Stimulated activated CD8-positive, alpha-beta memory T cell treated with anti-CD3 and anti-CD28 coated beads, Interleukin-2, amount 100 ng/mL, for 48 hours (primary cell): ENCODE data around the gene GRID1.
"Not testable (repeated sequence)": the region's sequence is repeated elsewhere in the genome, so short reads cannot be mapped to it uniquely, and the experiment has no call there.

Experiments used
- DNase-seq, 2 donors: peaks; one replicate each; pipeline ENCODE4 v3.0.0-alpha.2; 2020; ENCODE audit warnings: low read depth in 2 of 2

GRID1 gene

DNA sequence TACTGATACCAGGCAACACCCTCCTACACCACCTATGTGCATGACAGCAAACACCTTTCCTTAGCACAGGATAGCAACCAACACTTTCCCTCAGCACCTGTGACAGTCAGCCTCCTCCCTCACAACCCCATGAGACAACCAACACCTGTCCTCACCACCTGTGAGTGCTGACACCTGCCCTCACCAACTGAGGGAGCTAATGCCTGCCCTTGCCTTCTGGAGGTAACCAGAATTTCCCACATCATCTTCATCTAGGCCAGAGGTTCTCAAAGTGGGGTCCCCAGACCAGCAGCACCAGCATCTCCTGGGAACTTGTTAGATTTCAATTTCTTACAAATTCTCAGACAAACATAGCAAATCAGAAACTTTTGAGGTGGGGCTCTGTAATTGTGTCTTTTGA is 112.5 kb downstream of the GRID1 start:
- no peak for DNase-seq

DNA sequence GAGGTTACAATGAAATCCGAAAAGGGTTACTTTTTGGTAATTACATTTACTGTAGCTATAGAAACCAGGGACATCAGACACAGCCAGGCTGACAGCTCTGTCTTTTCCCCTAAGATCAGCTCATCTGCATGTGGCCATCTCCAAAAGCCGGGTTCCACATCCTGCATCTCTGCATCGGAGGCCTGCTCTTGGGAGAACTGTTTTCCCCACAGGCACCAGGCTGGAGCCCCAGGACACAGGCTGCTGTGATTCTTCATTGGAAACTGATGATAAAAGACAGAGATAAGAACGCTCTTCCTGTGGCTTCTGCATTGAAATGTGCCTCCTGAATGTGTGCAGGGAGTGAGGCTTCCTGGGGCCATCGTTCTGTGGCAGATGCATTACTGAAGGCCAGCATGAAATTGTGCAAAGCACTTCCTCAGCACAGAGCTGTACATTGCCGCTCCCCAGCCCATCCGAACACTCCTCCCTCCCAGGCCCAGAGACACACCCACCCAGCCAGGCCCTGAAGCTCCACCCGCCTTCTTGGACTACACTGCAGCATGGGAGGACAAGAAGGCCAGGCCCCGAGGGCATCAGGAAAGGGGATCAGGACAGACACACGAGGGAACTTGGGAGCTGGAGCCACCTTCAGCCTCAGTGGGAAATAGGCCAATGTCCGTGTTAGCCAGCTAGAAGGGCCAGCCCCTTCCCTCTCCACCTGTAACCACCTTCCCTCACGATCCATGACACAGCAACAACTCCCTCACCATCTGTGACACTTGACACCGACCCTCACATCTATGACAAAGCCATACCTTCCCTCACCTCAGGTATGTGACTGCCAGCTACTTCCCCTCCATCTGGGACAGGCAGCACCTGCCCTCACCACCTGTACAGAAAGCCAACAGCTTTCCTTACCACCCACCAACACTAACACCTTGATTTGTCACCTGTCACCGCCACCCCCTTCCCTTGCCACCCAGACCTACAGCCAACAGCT is 113.2 kb downstream of the GRID1 start:
- DNase-seq = no peak

DNA sequence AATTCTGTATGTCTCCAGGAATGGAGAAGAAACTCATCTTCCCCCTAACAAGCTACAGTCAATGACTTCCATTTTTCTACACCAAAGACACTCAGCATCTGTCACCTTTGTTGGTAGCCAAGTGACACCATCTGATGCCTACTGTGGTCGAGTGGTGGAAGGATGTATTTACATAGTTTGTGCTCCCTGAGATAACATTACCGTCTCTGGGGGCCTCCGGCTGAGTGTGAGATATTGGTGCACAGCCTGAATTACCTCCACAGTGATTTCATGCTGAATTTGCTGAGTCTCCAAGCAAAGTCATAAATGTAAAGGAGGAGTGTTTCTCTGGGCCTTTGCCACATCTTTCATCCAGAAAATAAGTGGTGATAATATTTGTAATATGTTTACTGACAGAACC is 114.0 kb downstream of the GRID1 start:
- DNase-seq = no peak

DNA sequence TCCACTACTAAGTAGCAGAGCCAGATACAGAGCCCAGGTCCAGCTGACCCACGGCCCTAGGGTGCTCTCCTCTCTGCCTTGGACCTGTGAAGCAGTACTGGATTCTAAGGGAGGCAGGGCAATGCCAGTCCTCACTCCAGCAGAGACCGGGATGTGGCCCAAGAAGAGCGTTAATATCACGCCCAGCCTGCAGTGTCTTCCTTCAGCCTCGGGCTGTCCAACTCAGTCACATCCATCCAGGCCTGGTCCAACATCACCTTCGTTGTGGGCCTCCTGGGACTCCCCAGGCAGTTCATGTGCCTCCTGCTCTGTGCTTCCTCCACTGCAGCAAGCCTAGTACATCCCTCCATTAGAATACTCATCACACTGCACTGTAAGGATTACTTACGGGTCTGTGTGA is 114.5 kb downstream of the GRID1 start:
- no peak for DNase-seq

DNA sequence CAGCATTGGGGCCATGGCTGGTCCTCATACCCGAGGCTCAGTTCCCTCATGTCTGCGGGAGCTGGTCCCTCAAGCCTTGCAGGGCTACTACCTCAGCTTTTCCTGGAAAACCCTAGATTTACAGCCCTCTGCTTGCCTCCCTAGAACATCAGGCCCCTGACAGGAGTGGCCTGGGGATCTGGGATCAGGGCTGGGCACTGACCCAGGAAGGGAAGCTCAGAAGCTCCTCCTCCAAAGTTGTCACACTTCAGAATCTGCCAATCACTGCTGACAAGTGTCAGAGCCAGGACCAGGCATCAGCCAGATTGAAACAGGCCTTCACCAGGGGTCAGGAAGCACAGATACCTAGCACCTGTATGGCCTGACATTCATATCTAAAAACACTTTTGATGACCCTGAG is 115.2 kb downstream of the GRID1 start:
- DNase-seq = no peak

DNA sequence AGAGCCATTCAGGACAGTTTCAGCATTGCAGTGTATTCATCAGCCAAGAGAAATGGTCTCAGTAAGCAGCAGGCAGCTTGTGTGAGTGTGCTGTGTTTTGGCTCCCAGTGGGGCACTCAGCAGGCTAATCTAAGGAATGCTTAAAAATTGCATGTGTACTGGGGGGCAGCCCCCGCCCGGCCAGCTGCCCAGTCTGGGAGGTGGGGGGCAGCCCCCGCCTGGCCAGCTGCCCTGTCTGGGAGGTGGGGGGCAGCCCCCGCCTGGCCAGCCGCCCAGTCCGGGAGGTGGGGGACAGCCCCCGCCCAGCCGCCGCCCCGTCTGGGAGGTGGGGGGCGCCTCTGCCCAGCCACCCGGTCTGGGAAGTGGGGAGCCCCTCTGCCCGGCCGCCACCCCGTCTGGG is 116.2 kb downstream of the GRID1 start:
- DNase-seq = no peak

DNA sequence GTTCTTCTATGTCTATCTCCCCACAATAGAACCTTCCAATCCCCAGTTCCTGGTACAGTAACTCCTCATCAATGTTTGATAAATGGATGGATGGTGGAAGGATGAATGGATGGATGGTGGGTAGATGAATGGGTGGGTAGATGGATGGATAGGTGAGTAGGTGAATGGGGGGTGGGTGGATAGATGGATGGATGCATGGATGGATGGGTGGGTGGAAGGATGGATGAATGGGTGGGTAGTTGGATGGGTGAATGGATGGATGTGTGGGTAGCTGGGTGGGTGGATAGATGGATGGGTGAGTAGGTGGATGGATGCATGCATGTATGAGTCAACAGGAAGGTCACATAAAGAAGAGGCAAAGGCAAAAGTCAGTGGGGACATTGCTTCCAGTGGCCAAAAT is 116.8 kb downstream of the GRID1 start:
- DNase-seq = no peak

DNA sequence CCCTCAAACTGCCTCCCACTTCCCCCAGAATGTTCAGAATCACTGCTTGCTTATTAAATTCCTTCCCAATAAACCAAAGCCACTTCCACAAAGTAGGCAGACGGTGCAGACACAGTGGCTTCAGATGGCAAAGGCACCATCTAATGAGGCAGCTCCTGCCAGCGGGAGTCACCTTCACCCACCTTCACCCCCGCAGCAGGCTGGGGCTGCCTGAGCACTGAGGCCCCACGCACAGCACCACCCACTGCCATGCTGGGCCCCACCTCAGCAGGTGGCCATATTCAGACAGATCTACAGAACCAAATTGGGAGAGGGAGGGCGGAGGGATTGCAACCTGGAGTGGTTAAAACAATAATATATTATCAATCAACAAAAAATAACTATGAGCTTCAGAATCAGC is 118.5 kb downstream of the GRID1 start:
- no peak for DNase-seq

DNA sequence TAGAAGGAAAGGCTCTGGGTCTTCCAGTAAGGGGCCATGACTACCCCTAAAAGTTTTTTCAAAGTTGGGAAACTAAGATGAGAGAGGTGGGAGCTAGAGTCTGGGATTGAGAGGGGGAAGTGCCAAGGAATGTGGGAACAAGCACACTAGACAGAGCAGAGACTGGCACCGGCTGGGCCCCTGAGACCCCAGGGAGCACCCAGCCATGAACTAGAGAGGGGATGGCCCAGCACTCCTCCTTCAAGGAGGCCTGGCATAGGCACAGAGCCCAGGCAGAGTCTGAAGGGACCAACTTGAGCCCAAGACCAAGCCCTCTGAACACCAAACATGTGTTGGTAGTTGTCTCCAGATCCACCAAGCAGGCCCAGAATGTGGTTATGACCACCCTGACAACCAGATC is 119.0 kb downstream of the GRID1 start:
- no peak for DNase-seq

DNA sequence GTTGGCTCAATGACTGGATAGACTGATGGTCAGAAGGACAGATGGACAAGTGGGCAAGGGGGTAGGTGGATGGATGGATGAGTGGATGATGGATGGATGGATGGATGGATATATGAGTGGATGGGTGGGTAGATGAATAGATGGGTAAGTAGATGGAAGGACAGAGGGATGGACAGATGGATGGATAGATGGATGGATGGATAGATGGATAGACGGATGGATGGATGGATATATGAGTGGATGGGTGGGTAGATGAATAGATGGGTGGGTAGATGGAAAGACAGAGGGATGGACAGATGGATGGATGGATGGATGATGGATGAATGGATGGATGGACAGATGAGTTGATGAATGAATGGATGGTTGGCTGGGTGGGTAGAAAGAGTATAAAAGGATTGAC is 119.5 kb downstream of the GRID1 start:
- no peak for DNase-seq

DNA sequence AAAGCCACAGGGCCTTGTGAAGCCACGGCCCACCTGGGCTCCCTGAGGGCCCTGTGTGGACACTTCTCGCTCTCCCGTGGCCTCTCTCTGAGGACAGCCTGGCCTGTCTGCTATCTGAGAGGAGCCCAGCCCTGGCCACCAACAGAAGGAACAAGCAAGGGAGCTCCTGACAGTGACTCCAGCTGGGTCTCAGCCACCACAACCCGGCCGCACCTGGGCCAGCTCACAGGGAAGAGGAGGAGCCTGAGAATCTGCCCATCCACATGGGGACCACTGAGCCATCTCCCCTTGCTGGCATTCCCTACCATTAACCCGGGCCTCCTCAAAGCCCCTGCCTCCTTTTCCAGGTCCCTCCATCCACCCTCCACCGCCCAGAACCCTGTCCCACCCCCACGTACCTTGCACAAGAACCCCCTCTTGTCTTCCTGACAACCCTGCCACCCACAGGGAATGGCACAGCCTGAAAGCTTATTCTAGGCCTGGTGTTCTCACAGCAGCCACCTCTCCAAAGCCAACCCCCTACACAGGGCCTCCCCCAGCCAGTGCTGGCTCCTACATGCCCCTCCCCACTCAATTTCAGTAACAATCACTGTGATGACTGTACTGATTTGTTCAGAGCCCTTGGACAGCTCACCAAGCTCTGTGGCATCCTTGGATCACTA is 120.2 kb downstream of the GRID1 start:
- DNase-seq = no peak

DNA sequence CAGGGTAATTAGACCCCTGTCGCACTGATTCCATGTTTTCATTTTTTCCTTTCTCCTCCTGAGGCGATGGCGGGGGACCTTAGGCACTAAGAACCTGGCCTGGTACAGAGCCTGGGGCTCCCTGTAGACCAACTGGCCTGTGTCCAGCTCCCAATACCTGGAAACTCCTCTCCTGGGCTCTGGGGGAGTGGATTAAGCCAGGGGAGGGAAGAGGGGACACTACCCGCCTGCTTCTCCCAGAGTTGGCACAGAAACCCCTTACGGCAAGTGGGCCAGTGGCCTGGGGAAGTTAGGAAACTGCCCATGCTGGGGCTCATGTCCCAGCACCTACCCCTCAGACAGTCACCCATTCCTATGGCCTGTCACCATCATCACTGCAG is 121.6 kb downstream of the GRID1 start:
- no peak for DNase-seq

DNA sequence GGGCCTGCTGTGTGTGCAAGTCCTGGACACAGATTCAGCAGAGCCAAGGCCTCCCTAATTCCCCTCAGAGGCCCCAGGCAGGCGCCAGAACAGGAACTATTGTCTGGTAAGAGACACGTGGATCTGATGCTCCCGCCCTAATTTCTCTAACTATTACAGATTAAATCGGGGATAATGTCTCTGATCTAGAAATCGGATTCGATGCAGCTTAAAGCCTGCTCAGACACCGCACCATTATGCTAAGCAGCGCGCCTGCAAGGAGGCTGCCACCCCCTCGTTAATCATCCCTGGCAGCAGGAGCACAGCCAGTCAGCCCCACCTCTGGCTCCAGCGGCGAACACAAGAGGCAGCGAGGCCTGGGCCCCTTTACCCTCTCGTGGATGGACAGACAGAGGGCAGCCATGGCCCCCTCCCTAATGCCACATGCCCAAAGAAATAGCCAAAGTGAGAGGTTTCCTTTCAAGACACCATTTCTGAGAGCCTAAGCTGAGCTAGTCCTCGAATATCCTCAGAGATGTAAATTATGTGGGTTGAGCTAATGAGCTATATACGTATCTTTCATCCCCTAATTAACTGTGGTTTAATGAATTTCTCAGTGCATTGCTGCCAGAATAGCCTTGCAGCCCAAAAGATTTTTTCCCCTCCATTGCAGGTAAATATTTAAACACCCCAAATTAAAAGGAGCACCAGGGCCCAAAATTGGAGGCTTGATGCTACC is 122.1 kb downstream of the GRID1 start:
- DNase-seq = no peak

DNA sequence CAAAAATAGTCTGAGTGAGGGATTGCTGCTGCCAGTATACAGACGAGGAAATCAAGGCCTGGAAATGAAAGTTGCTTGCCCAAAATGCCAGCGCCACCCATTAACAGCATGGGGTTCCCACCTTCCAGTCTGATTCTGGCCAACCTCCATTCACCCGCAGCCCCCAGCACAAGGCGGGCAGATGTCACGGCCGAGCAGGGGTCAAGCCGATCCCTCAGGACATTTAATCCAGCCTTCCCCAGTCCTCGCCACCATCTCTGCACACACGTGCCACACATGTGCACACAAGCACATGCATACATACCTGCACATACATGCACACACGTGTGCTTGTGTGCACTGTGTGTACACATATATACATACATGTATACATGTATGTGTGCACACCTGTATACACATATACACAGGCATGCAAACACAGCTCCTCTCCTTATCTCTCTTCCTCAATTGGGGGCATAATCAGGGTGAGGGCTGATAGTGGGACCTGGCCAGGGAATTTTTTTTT is 122.9 kb downstream of the GRID1 start:
- no peak for DNase-seq

DNA sequence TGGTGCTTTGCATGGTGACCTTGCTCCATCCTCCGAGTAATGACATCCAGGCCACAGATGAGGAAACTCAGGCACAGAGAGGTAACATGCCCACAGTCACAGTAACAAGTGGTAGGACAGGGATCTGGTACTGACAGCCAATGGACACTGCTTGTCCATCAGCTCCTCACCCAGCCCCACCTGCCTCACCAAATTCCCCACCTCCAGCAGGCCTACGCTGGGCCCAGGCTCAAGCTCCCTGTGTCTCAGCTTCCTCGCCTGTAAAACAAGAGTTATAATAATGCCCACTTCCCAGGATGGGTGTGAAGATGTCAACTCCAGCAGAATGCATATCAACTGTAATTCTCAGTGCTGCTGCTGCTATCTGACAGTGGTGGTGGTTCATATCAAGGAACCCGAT is 123.8 kb downstream of the GRID1 start:
- no peak for DNase-seq

DNA sequence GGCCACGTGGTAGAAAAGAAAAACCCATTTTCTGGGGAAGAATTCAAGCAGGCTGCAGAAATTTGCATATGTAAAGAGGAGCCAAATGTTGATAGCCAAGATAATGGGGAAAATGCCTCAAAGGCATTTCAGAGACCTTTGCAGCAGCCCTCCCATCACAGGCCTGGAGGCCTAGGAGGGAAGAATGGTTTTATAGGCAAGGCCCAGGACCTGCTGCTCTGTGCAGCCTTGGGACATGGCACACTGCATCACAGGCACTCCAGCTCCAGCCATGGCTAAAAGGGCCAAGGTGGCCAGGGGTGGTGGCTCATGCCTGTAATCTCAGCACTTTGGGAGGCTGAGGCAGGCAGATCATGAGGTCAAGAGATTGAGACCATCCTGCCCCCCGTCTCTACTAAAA is 128.5 kb downstream of the GRID1 start:
- DNase-seq = not testable (repeated sequence)

DNA sequence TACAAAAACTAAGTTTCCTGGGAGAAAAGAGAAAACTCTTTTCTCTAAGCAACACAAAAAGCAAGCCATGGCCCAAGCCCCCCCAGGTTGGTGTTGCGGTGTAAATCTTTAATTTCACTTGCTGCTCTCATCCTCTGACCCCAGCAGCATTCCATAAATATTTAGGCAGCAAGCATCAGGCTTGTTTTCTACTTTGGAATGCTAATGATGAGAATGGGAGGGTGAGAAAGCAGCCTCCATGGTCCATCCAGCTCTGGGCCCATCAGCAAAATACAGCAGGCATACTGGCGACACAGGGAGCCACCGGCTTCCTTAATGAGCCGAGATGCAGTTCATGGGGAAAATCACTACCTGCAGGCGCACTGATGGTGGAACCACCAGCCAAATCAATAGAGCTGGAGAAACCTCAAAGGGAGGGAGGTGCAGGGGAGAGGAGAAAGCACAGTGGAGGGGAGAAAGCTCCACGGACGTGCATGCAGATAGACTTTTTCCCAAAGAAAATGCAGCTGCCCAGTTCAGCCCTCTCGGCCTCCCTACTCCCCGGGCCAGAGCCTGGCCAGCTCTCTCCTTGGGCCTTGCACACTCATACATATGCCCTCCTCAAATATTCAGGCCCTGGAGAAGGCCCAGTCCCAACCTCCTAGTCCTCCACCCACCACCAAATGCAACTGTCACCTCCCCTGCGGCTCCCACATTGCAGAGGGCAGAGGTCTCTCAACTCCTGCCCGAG is 131.9 kb downstream of the GRID1 start:
- no peak for DNase-seq

DNA sequence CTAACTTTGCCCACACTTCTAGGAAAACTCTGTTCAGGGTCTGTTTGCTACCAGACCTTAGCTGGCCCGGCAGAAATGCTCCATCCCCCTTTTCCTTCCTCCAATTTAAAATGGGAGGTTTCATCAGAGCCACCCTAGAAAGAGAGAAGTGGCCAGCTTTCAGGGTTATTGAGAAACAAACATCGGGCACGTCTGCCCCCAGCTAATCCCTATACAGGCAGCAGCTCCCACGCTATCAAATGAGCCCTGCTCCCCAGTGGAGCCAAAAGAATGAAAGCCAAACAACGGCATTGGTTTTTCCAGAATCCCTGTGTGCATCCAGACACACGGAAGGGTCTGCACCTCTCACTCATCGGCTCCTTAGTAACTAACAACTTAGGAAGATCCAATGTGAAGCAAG is 132.5 kb downstream of the GRID1 start:
- no peak for DNase-seq

DNA sequence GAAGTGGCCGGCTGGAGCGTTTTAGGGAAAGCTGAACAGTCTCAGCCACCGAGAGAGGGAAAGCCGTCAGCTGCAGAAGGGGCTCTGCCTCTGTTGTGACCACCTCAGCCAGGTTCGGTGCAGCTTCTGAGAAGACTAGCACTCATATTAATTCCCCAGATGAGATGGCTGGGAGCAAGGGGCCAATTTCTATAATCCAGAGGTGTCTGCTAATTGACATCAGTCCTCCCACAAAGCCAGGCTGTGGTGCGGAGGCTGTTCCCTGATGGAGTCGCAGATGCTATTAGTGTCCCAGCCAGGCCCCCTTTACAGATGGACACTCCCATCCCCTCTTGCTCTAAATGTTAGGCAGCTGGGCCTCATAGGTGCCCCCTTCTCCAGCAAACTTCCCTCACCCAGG is 133.5 kb downstream of the GRID1 start:
- no peak for DNase-seq

DNA sequence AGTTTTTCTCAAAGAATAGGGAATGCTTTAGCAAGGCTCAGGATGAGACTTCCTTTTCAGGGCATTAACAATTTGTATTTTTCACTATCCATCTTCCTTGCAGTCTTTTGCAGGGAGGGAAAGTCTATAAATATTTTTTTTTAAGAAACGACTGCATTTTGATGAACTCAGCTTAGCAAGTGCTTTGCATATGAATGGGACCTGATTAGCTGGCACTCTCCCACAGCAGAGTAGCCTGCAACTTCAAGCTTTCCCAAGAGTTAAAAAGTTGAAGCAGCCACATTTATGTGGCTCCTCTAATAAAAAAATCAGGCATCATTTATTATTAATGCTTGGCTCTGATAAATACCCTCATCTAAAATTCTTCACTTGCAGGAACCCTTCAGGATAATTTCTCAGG is 134.0 kb downstream of the GRID1 start:
- no peak for DNase-seq

DNA sequence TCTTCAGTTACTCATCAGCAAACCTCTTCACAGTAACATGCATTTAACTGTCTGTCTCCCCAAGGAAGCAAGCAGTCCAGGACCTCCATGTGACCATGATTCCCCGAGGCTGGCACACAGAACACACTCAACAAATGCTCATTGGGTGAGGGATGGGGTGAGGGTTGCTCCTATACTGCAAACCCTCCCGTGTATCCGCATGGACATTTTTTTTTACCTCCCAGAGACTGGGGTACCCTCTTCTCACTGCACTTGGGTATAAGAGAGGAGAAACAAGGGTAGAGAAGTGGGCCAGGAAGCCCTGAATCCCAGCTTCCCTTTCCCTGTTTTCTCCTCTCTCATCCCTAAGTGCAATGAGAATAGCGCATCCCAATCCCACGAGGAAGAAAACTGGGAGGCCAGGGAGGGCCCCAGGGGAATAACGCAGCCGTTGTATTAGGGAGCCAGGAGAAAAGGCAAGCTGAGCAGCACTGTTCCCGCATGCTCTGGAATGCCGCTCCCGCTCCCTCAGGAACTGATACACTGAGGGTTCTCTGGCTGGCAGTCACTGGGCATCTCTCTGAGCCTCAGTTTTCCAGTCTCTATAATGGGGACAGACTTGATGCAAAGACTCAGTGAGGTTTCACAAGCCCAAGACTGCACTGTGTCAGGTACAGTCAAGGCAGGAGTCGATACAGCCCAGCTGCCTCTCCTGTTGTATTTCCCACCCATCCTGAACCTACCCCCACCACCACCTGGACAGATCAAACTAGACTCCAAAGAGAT is 134.6 kb downstream of the GRID1 start:
- no peak for DNase-seq
